Hematopoietic multipotent progenitor cell treated with erythropoietin and hydrocortisone succinate and interleukin-3 and kit ligand, for 15 days (in vitro differentiated cells): ENCODE measurements around the gene PHACTR1.

Source experiments
- DNase-seq: peaks from one replicate; pipeline ENCODE4 v3.0.0-alpha.2; 2015; ENCODE audit warnings: low spot score

PHACTR1 gene

DNA sequence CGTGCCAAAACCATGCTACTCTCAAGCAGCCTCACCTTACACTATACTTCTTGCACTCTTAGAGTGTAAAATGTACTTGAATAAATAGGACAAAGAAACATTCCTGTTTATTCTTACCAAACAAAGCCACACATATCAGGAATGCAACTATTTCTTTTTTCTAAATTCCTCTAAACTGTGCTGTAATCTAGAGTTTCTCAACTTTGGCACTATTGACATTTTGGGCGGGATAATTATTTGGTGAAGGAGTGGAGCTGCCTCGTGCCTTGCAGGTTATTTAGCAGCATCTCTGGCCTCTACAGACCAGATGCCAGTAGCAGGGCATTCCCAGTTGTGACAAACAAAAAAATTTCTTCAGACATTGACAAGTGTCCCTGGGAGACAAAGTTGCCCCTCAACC, 86.9 kb downstream of the PHACTR1 start:
- DNase-seq, result no peak

DNA sequence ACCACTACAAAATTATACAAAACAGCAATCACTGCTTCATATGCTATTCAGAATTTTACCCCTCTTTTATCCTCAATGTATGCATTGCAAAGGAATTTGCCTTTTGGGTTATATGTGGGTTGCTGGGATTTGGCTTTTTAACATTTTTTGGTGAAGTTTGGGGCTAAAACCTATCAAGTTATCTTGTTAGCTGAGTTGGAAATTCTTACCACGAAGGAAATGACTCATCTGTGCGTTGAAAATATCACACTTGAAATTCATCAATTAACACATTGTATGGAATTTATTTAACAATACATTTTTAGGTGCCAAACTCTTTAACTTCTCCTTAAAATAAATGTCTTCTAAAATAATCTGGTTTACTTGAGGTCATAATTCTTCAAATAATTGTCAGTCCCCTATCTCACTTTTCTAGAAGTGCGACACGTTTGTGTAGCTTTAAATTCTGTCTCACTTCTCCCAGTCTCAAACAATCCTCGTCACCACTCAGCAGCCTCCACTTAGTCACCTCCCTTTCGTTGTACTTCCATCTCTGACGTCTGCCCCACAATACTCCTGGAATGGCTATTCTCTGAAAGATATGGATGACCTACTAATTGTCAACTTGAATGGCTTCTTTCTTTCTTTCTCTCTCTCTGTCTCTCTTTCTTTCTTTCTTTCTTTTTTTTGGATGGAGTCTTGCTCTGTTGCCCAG, 88.5 kb downstream of the PHACTR1 start:
- no peak for DNase-seq

- DNase-seq, result no peak
These were observed 89.6 kb downstream of the PHACTR1 start for GRCh38 chr6:12806136-12806535.

- no peak for DNase-seq
These were observed 90.2 kb downstream of the PHACTR1 start for GRCh38 chr6:12806796-12807195.

GRCh38 chr6:12811519-12811918, 95.0 kb downstream of the PHACTR1 start:
- no peak for DNase-seq

DNA sequence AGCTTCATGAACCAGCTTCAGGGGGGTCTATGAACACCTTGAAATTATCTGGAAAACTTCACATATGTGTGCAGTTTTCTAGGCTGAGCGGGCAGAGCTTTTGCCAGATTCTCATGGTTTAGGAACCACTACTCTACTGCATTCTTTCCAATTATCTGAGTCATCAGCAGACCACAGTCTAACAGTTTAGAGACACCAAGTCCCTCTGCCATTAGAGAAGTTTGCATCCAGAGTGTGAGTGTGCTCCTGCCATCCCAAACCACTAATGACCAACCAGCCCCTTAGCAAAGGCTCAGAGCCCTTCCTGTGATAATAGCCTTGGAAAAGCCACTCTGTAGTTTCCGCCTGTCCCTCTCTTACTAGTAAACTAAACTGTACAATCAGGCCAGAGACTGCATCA, 96.8 kb downstream of the PHACTR1 start:
- no peak for DNase-seq

GRCh38 chr6:12814015-12814414, 97.4 kb downstream of the PHACTR1 start:
- no peak for DNase-seq

GRCh38 chr6:12815089-12815488, 98.5 kb downstream of the PHACTR1 start:
- DNase-seq, result no peak

DNA sequence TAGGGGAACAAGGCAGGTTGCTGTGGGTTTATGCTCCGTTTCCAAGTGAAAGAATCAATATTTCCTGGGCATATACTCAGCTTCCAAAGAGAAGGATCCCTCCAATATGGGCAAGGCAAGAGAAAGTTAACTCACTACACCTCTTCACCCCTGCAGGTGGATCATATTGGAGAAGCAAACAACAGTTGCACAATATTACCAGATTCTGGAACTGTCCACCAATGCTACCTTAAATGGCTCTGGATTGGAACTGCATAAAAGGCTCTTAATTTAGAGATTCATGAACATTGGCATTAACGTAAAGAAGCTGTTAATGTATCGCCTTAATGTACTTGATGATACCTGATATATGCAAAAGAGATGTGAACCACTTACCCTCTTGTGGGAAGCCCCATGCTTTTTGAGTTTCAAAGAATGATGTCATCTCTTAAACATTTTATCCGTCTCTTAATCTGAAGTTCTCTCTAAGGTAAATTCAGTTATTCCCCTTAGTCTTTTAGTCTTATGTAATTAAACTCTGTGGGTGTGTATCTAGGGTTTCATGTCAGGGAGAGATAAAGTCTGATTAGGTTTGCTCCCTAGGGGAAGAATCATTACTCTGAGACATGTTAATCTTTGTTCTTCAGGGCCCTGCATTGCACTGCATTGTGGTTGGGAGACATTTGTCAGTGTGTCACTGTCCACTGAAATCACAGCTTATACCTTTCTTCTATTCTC, 99.5 kb downstream of the PHACTR1 start:
- DNase-seq, result no peak

GRCh38 chr6:12818324-12818723, 101.8 kb downstream of the PHACTR1 start:
- no peak for DNase-seq

- no peak for DNase-seq
These were observed 107.3 kb downstream of the PHACTR1 start for GRCh38 chr6:12823847-12824246.

GRCh38 chr6:12826584-12826983, 110.0 kb downstream of the PHACTR1 start:
- DNase-seq, result no peak

DNA sequence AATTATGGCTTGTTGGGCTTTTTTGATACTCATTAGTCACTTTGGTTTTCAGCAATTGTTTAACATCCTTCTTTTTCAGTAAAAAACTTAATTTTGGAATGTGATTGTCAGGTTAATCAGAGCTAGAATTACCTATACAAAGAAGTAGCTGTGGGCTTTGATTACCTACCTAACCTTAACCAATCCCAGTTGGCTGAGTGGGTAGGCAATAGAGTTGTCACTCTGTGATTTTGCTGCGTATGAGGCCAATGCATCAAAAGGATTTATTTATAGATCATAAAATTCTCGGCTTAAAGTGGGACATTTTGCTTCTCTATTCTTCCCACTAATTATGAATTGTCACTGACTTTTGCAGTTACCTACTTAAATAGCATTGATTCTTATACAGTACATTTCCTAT, 111.4 kb downstream of the PHACTR1 start:
- no peak for DNase-seq

- DNase-seq, result no peak
These were observed 115.7 kb downstream of the PHACTR1 start for GRCh38 chr6:12832226-12832735.

- no peak for DNase-seq
These were observed 119.4 kb downstream of the PHACTR1 start for GRCh38 chr6:12836009-12836408.

DNA sequence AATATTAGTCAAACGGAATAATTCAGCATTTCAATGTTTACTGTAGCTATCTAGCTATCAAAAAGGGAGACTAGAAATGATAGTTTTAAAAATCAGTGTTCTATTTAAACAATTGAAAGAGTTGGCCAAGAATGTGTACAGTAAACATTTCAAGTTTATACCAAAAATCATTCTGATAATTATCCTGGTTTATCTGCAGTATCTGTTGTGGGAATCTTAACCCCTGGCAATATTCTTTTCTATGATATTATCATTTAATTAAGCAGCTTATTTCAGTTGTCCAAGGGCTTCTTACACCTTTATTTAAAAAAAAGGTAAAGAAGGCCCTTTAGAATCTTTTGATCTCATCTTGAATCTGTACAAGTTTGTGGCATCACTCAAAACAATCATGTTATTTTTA, 125.1 kb downstream of the PHACTR1 start:
- no peak for DNase-seq

- DNase-seq, result no peak
These were observed 125.5 kb downstream of the PHACTR1 start for GRCh38 chr6:12842114-12842513.

- no peak for DNase-seq
These were observed 126.1 kb downstream of the PHACTR1 start for GRCh38 chr6:12842658-12843057.

DNA sequence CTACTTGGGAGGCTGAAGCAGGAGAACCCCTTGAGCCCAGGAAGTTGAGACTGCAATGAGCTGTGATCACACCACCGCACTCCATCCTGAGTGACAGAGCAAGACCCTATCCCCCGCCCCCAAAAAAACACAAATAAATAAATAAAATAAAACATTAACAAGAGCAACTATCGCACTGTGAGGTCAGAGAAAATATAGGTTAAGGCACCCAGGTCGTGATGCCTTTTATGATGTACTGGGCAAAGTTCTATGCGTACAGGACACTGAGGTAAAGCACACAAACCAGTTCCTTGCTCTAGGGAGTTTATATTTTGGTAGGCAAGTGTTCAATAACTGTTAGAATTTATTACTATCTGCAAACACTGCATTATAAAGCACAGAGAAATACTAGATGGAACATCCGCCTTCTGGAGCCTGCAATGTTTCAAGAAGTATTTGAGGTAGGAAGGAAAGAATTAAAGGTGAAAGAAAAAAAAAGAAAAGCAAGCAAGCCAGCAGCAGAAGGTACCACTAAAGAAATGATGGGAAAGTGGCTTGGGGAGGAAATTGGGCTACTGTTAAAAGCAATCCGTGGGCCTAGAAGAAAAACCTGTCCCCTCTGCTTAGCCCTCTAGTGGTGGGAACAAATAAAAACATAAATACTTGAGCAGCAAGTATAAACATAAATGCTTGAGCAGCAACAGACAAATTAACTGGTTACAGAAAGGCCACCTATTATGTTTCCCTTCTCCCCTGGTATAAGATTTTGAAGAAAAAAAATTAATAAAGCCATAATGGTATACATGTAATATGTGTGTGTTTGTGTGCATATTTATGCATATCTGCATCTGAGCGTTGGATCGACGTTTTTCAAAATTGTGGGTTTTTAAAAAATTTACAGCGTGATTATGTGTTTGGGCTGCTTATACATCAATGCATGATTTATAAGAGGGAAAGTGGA, 128.0 kb downstream of the PHACTR1 start:
- DNase-seq, result no peak

- no peak for DNase-seq
These were observed 128.8 kb downstream of the PHACTR1 start for GRCh38 chr6:12845224-12846004.

GRCh38 chr6:12848964-12849808, 132.6 kb downstream of the PHACTR1 start:
- no peak for DNase-seq
